ENCODE measurements around the gene SLC45A2.
"Not testable (repeated sequence)": the region's sequence is repeated elsewhere in the genome, so short reads cannot be mapped to it uniquely, and the experiment has no call there.

Gene SLC45A2

DNA sequence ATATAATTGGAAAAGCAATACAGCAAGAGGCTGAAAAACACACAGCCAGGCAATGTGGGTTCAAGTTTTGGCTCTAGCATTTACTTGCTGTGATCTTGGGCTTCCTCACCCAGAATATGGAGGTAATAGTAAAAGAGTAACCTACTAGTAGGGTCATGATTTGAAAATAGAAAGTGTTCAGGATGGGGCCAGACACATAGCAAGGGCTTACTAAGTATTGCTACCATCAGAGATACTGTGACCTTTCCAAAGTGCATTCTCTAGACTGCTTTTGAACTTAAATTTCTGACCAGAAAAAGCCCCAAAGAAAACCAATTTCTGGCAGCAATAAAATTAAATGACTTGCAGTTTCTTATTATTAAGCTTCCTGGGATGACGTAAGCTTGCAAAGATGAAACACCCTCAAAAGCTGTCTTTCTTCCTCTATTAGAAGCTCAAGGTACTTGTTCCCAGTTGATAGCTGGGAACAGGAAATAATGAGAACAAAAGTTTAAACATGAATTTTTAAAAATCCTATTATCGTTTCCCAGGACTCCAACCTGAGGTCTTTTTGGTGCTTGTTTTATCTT is 20.3 kb downstream of the SLC45A2 start:
- DNase-seq: no peak

GRCh38 chr5:33958176-33958575 is 26.3 kb downstream of the SLC45A2 start:
- no peak for DNase-seq

DNA sequence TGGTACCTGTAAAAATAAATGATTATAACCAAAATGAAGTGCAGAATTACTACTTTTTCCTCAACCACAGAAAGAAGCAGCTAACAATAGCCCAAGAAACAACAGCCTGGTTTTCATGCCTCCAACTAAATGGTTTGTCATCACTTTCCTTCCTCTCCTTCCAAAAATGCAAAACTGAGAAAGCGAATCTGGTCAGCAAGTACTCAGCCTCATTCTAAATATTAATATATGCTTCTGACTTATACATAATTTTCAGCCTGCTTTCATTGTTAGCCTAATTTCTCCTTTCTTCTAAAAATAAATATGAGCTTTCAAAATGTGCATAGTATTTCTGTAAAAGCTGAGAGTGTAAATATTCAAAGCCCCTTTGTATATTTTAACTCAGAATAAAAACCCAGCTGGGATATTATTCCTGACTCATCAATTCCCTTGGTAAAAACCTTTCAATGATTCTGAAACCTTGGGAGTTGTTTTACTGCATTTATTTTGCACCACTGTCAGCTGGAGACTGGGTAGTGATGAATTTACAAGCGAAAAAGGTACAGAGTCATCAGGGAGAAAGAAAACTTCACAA is 26.8 kb downstream of the SLC45A2 start:
- no peak for DNase-seq

- DNase-seq: not testable (repeated sequence)
Measured at GRCh38 chr5:33952175-33952574, 32.3 kb downstream of the SLC45A2 start.

DNA sequence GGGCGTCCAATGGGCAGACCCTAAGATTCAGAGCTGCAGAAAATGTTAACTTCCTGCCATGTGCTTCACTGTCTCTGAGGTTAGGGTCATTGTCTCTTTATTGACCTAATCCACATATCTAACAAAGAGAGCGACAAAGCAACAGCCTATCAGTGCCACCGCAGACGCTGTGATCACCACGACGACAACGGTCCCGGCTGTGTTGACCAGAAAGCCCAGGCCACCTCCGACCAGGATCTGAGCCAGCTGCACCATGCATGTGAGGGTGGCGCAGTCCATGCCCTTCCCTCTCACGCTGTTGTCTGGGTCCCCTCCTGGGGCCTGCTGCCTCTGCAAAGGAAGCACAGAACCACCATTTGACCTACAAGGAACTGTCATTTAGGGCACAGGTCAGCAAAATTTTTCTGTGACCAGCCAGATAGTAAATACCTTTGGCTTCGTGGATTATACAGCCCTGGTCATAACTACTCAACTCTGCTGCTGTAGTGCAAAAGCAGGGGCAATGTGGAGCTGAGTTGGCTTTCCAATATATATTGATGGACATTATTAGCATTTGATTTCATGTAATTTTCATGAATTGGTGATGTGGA is 39.9 kb downstream of the SLC45A2 start:
- no peak for DNase-seq

- no peak for DNase-seq
Measured at GRCh38 chr5:33941090-33941489, 43.4 kb downstream of the SLC45A2 start.

DNA sequence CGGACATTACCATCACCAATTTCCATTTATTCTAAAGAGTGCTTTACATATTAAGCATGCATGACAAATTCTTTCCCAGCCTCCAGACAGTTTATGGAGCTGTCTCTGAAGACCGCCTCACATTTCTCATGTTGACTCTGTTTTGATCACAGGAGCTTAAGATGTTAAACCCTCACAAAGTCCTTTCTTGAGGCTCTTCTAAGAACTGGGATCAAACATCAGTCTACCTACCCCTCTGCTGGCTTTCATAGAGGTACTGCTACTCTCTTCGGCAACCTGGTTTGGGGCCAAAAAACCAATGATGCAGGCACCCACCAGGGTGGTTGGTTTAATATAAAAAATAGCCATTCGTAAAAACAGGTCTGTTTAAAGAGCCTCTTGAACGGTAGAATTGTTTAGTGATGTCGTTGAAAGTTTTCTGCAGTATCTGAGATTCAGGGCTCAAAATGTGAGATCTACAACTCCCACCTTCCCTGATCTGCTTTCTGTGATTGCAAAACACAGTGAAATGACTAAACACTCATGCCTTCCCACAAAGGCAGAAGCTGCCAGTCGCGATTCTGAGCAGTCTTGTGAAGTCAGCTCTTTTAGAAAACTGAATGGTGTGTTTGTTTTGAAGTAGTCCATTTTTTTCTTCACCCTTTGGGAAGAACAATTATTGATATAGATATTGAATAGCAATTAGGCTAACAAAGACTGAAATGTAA is 44.8 kb downstream of the SLC45A2 start:
- DNase-seq: no peak

DNA sequence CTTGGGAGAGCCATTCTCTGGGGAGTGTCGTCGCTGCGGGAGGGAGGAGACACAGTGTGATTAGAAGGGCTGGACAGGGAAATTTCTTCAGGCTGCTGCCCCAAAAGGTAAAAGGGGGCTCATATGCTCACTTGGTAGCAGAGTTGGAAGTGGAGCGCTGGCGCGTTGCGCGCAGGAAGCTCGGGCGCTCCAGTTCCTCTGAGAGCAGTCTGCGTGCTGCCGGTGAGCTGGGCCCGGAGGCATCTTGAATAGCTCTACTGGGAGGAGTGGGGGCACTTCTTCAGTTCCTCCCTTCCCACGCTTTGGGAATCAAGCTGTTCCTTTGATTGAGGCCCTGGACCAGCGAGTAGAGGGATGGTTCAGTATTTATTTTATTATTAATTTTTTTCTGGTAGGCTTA is 45.6 kb downstream of the SLC45A2 start:
- DNase-seq: peak in 1 of 2 experiments; percentile 60

GRCh38 chr5:33938507-33938796 is 46.0 kb downstream of the SLC45A2 start:
- DNase-seq: no peak

- no peak for DNase-seq
Measured at GRCh38 chr5:33937707-33938506, 46.6 kb downstream of the SLC45A2 start.

GRCh38 chr5:33937017-33937706 is 47.3 kb downstream of the SLC45A2 start:
- DNase-seq: no peak

DNA sequence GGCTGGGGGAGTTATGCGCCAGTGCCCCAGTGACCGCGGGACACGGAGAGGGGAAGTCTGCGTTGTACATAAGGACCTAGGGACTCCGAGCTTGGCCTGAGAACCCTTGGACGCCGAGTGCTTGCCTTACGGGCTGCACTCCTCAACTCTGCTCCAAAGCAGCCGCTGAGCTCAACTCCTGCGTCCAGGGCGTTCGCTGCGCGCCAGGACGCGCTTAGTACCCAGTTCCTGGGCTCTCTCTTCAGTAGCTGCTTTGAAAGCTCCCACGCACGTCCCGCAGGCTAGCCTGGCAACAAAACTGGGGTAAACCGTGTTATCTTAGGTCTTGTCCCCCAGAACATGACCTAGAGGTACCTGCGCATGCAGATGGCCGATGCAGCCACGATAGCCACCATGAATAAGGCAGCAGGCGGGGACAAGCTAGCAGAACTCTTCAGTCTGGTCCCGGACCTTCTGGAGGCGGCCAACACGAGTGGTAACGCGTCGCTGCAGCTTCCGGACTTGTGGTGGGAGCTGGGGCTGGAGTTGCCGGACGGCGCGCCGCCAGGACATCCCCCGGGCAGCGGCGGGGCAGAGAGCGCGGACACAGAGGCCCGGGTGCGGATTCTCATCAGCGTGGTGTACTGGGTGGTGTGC is 48.0 kb downstream of the SLC45A2 start, which contains the start of gene RXFP3:
TSS of gene RXFP3 (plus strand) at position 6 of the 636 bp plus-strand sequence. CDS start at position 361, 355 bp downstream.
- peak in 1 of 2 experiments; percentile 54 for DNase-seq

- DNase-seq: peak; percentile 61 to 88
Measured at GRCh38 chr5:33936004-33936380, 48.5 kb downstream of the SLC45A2 start.

- no peak for DNase-seq
Measured at GRCh38 chr5:33934176-33934575, 50.3 kb downstream of the SLC45A2 start.

DNA sequence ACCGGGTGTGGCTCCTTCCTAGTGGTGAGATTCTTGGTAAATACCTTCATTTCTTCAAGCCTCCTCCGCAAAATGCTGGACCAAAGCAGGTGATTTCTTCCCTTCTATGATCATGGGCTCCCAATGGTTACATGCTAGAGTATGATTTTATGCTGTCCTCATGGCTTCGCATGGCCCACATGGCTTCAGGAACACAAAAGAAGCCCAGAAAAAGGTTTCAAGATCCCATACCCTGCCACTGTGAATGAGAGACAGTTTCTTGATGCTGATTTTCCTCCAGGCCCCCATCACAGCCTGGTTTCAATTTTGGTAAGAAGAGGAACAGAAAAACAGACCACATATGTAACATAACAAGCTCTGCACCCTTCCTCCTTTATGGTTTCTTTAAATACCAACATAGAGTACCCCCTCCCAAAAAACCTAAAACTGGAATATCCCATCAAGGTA is 50.7 kb downstream of the SLC45A2 start:
- DNase-seq: no peak

DNA sequence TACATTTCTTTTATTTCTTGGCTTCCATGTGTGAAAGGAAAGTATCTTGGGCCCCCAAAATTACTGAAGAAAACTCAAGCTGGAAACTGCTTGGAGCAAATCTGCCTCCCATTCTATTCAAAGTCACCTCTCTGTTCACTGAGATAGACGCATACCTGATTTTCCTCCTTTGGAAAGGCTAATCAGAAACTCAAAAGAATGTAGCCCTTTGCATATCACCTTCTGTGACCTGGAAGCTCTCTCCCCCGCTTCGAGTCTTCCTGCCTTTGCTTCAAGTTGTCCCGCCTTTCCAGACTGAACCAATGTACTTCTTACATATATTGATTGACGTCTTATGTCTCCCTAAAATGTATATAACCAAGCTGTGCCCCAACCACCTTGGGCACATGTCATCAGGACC is 53.4 kb downstream of the SLC45A2 start:
- DNase-seq: no peak

- no peak for DNase-seq
Measured at GRCh38 chr5:33929925-33930690, 54.4 kb downstream of the SLC45A2 start.

GRCh38 chr5:33928283-33928682 is 56.2 kb downstream of the SLC45A2 start:
- no peak for DNase-seq

GRCh38 chr5:33927685-33928084 is 56.8 kb downstream of the SLC45A2 start:
- no peak for DNase-seq

GRCh38 chr5:33925278-33925677 is 59.2 kb downstream of the SLC45A2 start:
- DNase-seq: no peak

DNA sequence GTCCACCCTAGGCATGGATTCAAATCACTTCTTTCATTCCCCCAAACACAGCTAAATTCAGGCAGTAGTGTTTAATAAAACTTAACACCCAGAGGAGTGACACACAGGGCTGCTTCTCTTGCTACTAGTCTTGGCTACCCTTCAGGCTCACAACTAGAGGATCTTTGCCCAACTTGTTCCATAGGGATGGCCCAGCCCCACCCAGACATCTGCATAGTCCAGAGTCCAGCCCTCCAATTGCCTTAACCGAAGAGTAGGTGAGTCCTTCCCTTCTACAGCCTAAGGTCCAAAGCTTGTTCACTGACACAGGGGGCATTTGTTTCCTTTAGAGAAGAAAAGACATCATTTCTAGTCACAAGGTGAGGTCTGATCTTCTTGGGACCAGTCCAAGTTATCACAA is 63.5 kb downstream of the SLC45A2 start:
- no peak for DNase-seq
